K562 treated with DMSO at 1 percent for 24 hours (cell line): ENCODE results near the gene DDX3X. TPM values are rescaled to one million over a fixed set of nuclear protein-coding genes. Genes with fewer than 3 reads are reported as not detected.

Experiments used
- total RNA-seq: library from RNA; unstranded; fragments of 300-600 nt; gene quantifications from 2 replicates; pipeline ENCODE4 v1.2.3, GENCODE V29; 2022; ENCODE audit warnings: low read depth; ENCODE audit not compliant: insufficient read depth

DDX3X gene
- 86.4 and 91.5 TPM in 2 replicates for total RNA-seq

DNA sequence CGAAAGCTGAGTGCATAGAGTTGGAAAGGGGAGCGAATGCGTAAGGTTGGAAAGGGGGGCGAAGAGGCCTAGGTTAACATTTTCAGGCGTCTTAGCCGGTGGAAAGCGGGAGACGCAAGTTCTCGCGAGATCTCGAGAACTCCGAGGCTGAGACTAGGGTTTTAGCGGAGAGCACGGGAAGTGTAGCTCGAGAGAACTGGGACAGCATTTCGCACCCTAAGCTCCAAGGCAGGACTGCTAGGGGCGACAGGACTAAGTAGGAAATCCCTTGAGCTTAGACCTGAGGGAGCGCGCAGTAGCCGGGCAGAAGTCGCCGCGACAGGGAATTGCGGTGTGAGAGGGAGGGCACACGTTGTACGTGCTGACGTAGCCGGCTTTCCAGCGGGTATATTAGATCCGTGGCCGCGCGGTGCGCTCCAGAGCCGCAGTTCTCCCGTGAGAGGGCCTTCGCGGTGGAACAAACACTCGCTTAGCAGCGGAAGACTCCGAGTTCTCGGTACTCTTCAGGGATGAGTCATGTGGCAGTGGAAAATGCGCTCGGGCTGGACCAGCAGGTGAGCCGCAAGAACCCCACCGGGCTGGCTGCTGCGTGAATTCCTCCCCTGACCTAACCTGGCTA, at the start of gene DDX3X:
DDX3X (plus strand) TSS at position 419 of the 619 bp plus-strand sequence; CDS start at position 510, 91 bp downstream.

Other genes starting within 250 kb of the DDX3X start
- gene USP9X, start 248.7 kb upstream of the DDX3X start, total RNA-seq = 21.1 and 24.3 TPM in 2 replicates
- not detected in 2 replicates for gene NYX, start 113.2 kb downstream of the DDX3X start, total RNA-seq